VCaP (cell line): ENCODE data around the gene ELMO1.

Source experiments
- H3K27ac ChIP-seq: fragments of 450-650 bp; 2 replicates; pipeline ENCODE4 v1.5.1; 2017
- CTCF ChIP-seq: fragments of 450-650 bp; conservative IDR thresholded peaks from 2 replicates; pipeline ENCODE4 v1.5.1; 2017; ENCODE audit warnings: mild to moderate bottlenecking, moderate library complexity

The ELMO1 gene

DNA sequence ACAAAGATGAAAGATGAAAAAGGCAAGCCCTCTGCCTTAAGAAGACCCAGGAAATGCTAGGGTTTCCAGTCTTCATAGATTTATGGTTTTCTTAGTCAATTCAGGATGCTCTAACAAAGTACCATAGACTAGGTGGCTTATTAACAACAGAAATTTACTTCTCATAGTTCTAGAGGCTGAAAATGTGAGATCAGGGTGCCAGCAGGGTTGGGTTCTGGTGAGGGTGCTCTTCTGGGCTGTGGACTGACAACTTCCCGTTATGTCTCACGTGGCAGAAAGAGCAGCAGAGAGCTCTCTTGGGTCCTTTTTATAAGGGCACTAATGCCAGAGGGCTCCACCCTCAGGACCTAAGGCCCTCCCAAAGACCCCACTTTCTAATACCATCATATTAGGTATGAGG is 23.7 kb downstream of the ELMO1 start:
- H3K27ac ChIP-seq, result no peak overlapping the region
- no peak for TF ChIP-seq CTCF

DNA sequence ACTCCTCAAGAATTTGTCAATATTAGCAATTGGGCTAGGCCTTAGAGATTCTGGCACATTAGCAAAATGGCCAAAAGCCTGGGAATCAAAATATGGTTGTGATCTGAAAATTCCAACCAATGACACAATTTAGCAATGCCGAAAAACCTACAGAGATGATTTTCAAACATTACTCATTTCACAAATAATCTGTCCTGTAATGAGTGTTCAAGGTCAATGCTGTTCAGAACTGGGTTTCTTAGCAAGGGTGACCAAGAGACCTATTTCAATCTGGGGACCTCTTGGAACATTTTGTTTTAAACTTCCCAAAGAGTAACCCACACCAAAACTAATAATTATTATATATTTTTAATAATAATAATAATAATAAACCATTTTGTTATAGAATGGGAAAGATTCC is 24.1 kb downstream of the ELMO1 start:
- H3K27ac ChIP-seq, result no peak overlapping the region
- TF ChIP-seq CTCF, result no peak

DNA sequence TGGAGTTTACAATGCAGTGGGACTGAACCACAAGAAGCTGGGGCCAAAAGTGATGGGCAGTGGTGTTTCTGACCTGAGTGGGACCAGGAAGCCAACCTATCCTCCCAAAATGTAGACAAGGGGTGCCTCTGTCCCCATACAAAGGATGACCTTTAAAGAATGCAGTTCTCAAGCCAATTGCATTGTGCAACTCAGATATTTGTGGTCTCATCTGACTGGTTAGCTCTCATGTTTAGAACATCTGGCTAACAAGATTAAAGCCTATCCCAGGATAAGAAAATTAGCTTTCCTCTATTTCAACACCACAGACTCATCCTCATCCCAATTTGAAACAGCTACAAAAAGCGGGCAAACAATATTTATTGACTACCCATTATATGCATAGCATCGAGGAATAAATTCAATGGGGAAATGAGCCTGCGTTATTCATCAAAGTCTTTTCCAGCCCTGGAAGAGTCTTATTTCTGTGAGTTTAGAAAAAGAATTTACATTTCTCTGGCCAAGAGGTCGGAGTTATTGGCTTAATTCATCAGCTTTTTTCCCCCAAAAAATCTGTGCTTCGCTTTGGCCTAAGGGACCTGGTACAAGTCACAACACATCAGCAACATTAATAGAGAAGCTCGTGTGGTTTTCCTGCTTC is 26.7 kb downstream of the ELMO1 start:
- no peak for TF ChIP-seq CTCF
- no peak overlapping the region for H3K27ac ChIP-seq

DNA sequence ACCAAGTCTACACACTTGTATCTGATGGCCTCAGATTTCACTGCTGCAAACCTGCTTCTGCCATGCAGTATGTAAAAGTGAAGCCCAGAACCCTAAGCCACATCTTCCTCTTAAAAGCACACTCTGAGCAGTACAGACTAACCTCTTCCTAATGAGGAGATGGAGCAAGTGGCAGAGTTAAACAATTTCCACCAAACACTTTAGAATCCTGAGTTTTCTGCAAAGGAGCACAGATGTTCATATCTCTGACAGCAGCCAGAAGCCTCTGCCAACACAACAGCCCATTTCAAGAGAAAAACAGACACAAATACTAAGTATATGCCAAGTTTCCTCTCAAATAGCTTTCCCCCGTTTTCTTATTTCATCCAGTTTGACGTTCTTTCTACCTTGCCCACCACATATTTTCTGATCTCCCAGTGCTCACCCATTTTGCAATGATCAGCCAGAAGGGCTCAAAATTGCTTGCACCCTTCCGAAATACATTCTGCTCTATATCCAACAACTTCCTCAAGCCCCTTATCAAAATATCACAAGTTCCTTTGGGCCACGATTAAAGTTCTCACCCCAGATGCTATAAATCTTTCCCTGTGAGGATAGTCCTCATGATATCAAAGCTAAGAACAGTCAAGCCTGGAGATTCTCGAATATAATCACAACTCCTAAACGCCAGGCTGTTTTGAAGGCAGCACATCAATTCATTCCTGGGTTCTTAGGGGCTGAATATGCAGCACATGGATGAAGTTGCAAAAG is 27.5 kb downstream of the ELMO1 start:
- no peak for TF ChIP-seq CTCF
- no peak overlapping the region for H3K27ac ChIP-seq

- TF ChIP-seq CTCF, result no peak
- H3K27ac ChIP-seq, result 0 out of 2 replicates have a peak overlapping the region, but pooled peaks have one; percentile 11
Measured at GRCh38 chr7:37419496-37419895, 29.2 kb downstream of the ELMO1 start.

DNA sequence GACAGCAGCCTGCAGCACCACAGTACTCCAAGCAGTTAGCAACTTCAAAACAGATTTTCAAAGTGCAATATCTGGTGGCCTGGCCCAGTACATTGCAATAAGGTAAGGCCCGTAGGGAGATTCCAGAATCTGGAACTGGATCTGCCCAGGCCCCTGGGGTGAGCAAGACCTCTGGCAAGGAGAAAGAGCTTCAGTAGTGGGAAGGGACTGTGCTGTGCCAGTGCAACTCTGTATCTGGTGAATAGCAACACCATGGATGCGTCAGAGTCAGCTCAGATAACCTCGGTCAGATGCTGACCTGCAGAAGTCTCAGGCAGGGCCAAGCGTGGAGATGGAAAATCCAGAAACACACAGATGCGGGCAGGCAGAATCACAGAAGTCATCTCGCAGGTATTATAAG is 30.3 kb downstream of the ELMO1 start:
- no peak for TF ChIP-seq CTCF
- H3K27ac ChIP-seq, result no peak overlapping the region

DNA sequence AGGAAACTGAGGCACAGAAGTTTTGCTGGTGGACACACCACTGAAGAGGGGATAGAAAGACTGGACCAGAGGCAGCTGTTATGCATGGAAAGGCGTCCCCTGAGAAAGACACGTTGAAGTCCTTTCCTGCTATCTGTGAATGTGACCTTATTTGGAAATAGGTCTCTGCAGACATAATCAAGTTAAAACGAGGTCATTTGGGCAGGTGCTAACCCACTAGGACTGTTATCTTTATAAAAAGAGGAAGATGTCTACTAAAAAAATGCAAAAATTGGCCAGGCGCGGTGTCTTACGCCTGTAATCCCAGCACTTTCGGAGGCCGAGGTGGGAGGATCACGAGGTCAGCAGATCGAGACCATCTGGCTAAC is 31.6 kb downstream of the ELMO1 start:
- TF ChIP-seq CTCF, result no peak
- peak overlapping the region; percentile 47; the same call in 1 of the 2 replicates for H3K27ac ChIP-seq
